HG03103 (cell line): ENCODE results near the gene NUP43.
"Not testable (repeated sequence)": the region's sequence is repeated elsewhere in the genome, so short reads cannot be mapped to it uniquely, and the experiment has no call there.

Source experiments
- ATAC-seq: cut with Tn5 transposase; IDR thresholded peaks from one replicate; pipeline ENCODE4 v1.9.1; 2021; ENCODE audit warnings: low read depth; ENCODE audit not compliant: unreplicated experiment

NUP43 gene, protein sequence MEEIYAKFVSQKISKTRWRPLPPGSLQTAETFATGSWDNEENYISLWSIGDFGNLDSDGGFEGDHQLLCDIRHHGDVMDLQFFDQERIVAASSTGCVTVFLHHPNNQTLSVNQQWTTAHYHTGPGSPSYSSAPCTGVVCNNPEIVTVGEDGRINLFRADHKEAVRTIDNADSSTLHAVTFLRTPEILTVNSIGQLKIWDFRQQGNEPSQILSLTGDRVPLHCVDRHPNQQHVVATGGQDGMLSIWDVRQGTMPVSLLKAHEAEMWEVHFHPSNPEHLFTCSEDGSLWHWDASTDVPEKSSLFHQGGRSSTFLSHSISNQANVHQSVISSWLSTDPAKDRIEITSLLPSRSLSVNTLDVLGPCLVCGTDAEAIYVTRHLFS

GRCh38 chr6:149746147-149746946 lies at the start of gene NUP43:
Gene NUP43 (minus strand): TSS chr6:149746529. CDS start chr6:149746495, 34 bp downstream.
- ATAC-seq = peak; percentile 60

DNA sequence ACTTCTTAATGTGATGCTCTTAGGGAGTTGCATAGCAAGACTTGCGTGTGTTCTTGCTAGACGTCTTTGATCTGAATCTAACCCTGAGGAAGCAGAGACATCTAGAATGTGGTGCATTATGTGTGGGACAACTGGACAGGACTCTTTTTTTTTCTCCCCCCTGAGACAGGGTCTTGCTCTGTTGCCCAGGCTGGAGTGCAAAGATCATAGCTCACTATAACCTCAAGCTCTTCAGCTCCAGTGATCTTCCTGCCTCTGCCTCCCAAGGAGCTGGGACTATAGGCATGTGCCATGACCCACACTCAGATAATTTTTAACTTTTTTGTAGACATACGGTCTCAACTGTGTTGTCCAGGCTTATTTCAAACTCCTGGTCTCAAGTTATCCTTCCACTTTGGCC lies 37.2 kb upstream of the NUP43 start:
- no peak for ATAC-seq

- no peak for ATAC-seq
Measured at GRCh38 chr6:149782337-149782736, 36.0 kb upstream of the NUP43 start.

DNA sequence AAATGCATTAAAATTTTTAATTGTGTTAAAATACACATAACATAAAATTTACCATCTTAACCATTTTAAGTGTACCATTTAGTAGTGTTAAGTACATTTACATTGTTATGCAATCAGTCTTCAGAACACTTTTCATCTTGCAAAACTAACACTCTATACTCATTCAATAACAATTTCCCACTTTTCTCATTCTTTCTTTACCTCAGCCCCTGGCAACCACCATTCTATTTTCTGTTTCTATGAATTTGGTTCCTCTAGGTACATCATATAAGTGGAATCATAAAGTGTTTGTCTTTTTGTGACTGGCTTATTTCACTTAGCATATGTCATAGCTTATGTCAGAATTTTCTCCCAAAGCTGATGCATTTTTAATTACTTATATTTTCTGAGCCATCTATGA lies 35.4 kb upstream of the NUP43 start:
- ATAC-seq = no peak

DNA sequence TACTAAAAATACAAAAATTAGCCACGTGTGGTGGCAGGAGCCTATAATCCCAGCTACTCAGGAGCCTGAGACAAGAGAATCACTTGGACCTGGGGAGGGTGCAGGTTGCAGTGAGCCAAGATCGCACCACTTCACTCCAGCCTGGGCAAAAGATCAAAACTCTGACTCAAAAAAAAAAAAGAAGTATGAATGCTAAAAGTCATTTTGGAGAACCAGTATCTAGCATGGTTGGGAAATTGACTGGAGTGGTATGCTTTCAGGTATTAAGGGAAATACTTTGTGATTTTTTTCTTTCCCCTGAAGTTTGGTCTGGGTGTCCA lies 33.3 kb upstream of the NUP43 start:
- no peak for ATAC-seq

- ATAC-seq = no peak
Measured at GRCh38 chr6:149777624-149778023, 31.3 kb upstream of the NUP43 start.

GRCh38 chr6:149771925-149772324 lies 25.6 kb upstream of the NUP43 start:
- no peak for ATAC-seq

GRCh38 chr6:149771185-149771584 lies 24.9 kb upstream of the NUP43 start:
- ATAC-seq = no peak

GRCh38 chr6:149769676-149770075 lies 23.3 kb upstream of the NUP43 start:
- no peak for ATAC-seq

DNA sequence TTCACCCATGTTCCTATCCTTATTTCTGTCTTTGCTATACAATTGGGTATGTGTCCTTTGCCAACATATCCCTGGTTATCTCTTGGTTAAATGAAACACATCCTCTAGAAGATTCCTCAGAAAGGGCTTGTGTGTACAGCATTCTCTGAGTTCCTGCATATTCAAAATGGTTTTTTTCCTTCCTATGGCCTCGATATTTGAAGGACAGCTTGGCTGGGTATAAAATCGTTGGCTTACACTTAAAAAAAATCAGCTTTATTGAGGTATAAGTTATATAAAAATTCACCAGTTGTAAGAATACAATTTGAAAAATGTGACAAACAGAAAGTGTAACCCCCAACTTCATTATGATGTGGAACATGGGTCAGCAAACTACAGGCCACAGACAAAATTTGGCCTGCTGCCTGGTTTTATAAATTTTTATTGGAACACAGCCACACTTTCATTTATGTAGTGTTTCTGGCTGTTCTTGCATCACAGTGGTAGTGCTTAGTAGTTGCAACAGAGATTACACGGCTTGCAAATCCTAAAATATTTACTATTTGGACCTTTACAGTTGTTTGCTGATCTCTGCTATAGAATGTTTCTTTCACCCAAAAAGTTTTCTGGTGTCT lies 19.9 kb upstream of the NUP43 start:
- ATAC-seq = no peak

- no peak for ATAC-seq
Measured at GRCh38 chr6:149763866-149764265, 17.5 kb upstream of the NUP43 start.

DNA sequence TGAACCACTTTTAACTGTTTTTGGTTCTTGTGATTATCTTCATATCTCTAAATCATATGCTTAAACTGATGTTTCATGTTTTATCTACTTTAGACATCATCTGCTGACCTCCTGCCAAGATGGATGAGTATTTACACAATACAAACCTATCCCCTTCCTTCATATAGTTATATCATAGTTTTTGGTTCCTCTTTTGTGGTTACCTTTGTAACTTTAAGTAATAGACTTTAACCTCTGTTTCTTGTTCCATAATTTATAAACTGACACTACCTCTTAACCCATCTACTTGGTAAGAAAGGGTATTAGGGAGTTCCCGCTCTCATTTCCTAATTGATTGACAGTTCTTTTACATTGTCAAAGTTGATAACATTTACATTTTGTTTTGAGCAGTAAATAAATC lies 15.1 kb upstream of the NUP43 start:
- ATAC-seq = peak; percentile 97

- ATAC-seq = no peak
Measured at GRCh38 chr6:149756261-149756636, 9.9 kb upstream of the NUP43 start.

- ATAC-seq = no peak
Measured at GRCh38 chr6:149755300-149756260, 9.3 kb upstream of the NUP43 start.

- ATAC-seq = no peak
Measured at GRCh38 chr6:149754548-149754947, 8.2 kb upstream of the NUP43 start.

- ATAC-seq = not testable (repeated sequence)
Measured at GRCh38 chr6:149753374-149753637, 7.0 kb upstream of the NUP43 start.

- ATAC-seq = no peak
Measured at GRCh38 chr6:149752600-149753373, 6.5 kb upstream of the NUP43 start.

- ATAC-seq = not testable (repeated sequence)
Measured at GRCh38 chr6:149751920-149752319, 5.6 kb upstream of the NUP43 start.

DNA sequence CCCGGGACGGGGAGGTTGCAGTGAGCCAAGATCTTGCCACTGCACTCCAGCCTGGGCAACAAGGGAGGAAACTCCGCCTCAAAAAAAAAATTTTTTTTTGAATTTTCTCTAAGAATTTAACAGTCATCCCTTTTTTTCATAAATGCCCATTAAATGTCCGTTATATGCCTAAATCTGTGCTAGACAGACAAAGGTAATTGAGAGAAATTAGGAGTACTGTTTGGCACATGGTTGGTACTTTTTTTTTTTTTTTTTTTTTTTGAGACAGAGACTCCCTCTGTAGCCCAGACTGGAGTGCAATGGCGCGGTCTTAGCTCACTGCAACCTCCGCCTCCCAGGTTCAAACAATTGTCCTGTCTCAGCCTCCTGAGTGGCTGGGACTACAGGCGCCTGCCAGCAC lies 4.9 kb upstream of the NUP43 start:
- ATAC-seq = no peak

- peak; percentile 30 for ATAC-seq
Measured at GRCh38 chr6:149750136-149750609, 3.8 kb upstream of the NUP43 start.
